T-helper 2 cell treated with Interferon-gamma antibody and Interleukin-4, amounts not matched to agents 100 ng/mL and 5 ng/mL, for 36 hours (primary cell): ENCODE data around the gene PTPRN2. TPM values are rescaled to one million over a fixed set of nuclear protein-coding genes. Genes with fewer than 3 reads are reported as not detected.

Experiments used
- intact Hi-C: fragments of 100-400 bp; cut with micrococcal nuclease; formaldehyde crosslinking; loops from one replicate; pipeline ENCODE4 v1.15.1; 2023
- total RNA-seq: library from RNA; stranded (reverse); gene quantifications from 2 replicates; pipeline ENCODE4 v1.2.3, GENCODE V29; 2022

Gene PTPRN2
- total RNA-seq, 1 donor from 2014 or later: 5.1 TPM

DNA sequence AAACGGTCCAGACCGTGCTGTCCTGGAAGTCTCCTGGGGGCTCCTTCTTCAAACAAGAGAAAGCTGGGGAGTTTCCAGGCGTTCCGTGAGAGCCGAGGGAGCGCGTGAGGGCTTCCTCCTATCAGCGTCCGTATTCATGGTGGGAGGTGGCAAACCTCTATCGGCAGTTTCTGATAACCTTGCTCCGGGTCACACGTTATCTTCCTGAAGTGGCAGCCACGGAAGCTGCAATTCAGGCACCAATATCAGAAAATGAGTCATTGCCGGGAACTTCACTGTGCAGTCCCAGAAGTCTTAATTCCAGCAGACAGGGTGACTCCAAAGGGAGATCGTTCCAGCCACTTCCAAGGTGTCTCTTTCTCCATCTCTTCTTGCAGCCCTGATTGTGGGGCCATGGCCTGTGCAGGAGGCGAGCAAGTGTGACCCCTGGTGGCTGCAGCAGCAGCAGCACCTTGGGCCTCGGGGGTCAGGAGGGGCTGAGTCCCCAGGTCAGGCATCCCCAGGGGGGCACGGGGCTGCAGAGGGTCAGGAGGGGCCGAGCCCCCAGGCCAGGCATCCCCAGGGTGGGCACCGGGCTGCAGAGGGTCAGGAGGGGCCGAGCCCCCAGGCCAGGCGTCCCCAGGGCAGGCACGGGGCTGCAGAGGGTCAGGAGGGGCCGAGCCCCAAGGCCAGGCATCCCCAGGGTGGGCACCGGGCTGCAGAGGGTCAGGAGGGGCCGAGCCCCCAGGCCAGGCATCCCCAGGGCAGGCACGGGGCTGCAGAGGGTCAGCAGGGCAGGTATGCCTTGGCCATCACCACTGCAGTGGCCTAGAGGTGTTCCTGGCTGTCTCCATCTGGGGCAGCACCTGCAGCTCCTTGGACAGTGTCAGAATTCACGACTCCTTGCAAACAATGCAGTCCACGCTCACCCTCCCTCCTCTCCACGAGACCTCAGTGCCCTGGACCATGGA, 712.1 kb downstream of the PTPRN2 start:
- intact Hi-C loops: loop anchor here (1.0 to 5.0 kb wide), 5 partner anchors 24 to 477 kb away; no protein-coding TSS in a partner anchor

- intact Hi-C loops: loop anchor here (1.0 to 5.0 kb wide), 5 partner anchors 24 to 477 kb away; no protein-coding TSS in a partner anchor
Observed at GRCh38 chr7:157874870-157875229, 712.8 kb downstream of the PTPRN2 start.

- intact Hi-C loops: loop anchor here (2.0 kb wide), 1 partner anchor 48 kb away; no protein-coding TSS in a partner anchor
Observed at GRCh38 chr7:157874208-157874816, 713.3 kb downstream of the PTPRN2 start.

GRCh38 chr7:157873664-157874063, 714.0 kb downstream of the PTPRN2 start:
- intact Hi-C loops: loop anchor here (2.0 kb wide), 1 partner anchor 47 kb away; no protein-coding TSS in a partner anchor

DNA sequence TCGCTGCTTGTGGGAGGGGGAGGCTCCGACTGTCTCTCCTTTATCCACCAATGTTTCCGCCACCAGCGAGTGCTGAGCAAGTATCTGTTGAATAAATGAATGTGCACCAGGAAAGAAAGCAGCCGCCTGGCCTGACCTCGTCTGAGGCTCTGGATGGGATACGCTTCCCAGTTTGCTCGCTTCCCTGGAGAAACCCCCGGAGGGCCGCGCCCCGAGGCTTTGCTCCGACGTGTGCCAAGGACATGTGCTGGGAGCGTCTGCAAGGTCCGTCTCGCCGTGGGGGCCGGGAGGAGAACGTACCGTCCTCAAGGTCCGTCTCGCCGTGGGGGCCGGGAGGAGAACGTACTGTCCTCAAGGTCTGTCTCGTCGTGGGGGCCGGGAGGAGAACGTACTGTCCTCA, 714.4 kb downstream of the PTPRN2 start:
- intact Hi-C loops: no loop called here

GRCh38 chr7:157872447-157872846, 715.2 kb downstream of the PTPRN2 start:
- intact Hi-C loops: no loop called here

GRCh38 chr7:157871681-157872080, 715.9 kb downstream of the PTPRN2 start:
- intact Hi-C loops: no loop called here

DNA sequence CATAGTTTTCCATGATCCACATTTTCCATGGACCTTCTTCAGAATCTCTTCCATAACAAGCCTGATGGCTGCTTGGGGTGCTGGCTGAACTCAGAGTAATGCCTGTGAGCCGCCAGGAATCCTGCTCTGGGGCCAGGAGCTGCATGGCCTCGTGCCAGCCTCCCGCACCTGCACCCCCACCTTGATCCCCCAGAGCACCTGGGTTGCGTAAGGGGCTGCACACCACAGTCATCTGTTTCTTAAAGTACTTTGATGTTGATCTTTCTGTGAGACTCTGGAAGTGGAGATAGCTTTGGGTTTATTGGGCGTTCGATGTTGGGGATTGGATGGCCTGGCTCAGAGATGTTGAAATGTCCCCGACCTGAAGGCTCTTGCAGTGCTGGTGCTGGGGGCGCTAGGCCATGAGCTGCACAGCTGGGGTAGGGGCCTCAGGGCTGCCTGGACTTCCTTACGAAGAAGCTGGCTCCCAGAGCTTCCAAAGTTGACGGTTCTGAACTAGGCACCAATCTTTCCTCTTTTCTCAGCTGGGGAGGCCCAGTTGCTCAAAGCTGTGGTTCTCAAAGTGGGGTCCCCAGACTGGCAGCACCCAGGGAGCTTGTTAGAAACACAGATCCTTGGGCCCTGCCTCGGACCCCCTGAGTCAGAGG, 716.9 kb downstream of the PTPRN2 start:
- intact Hi-C loops: no loop called here

DNA sequence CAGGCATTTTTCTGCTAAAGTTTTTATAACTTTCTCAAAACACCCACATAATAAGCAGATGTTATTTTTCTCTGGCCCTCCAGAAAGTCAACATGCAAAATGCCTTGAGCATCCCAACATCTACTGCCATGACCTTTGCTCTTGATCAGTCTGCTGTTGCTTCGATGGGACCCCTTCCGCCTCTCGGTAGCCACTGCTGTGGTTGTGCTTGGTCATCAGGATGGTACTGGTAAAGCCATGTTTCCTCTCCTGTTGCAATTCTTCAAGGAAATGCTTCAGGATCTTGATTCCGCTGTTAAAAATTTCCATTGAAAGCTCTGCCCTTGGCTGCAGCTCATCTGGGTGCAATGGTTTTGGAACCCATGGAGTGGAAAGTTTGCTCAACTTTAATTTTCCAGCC, 717.8 kb downstream of the PTPRN2 start:
- intact Hi-C loops: no loop called here

DNA sequence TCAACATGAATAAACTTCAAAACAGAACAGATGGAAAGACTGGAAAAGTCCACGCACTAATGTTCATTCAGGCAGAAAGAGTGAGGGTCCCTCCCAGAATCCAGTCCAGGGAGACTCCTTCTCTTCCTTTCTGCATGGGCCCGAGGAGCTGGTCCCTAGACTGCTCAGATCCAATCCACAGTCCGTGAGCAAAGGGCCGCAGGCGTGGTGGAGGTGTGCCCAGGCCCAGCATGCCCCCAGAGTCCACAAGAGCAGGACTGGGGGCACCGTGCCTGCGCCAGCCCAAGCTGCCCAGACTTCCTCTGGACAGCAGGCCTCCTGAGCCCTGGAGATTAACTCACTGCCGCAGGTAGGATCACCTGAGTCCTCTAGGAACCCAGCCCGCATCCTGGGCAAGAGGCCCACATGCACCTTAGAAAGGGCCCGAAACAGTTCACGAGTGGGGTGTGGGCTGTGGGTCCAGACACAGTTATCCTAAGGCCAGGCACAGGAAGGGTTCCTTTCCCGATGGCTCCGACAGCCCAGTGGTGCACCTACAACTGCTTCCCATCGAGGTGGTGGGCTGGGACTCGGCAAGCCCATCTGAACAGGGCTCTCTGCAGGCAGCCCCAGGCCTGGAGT, 719.8 kb downstream of the PTPRN2 start:
- intact Hi-C loops: no loop called here

GRCh38 chr7:157866336-157866924, 721.2 kb downstream of the PTPRN2 start:
- intact Hi-C loops: no loop called here

DNA sequence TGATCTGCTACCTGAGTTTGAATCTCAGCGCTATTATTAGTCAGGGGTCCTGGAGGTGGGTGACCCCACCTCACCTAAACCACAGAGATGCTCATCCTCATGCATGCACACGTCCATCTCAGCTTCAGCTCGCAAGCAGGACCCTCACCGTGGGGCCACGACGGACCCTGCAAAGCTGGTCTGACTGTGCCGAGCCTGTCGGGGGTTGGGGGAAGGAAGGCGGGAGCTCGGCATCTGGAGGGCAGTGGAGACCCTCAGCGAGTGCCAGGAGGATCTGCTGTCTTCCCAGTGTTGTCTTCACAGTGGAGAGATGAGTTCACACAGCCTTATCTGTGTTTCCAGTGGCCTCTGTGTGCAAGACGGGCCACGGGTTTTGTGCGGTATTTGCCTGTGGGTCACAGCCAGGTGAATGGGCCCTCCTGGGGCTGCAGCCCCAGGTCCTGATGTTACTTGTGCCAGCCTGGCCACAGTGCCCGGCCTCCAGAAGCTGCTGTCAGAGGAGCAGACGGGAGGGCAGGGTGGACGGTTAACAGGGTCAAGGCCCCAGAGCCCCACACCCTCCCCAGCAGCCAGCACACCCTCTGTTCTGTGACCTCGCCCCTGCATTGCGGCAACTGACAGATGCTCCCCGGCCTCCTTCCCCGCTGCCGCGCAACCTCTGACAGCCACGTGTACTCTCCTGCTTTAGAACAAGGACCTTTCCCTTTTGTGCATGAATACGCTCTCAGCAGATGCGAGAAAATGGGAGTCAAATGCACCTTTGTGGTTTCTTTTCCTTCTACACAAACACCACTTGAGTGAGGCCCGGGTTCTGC, 722.1 kb downstream of the PTPRN2 start:
- intact Hi-C loops: no loop called here

DNA sequence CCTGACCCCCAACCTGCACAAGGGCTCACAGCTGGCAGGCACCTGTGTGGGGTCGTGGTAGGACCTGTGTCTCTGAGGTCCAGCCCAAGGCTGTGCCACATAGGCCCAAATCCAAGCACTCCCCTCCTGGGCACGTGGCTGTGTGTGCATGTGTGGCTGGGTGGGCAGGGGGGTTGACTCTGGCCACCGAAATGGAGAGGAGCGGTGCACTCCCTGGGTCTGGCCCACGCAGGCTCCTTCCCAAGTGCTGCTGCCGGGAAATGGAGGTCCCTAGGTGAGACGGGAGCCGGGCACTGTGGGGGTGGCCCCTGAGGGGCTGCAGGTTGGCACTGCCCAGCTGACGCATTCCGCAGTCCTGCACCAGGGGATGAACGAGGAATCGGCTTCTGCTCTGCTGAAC, 722.7 kb downstream of the PTPRN2 start:
- intact Hi-C loops: no loop called here

GRCh38 chr7:157863906-157864810, 723.5 kb downstream of the PTPRN2 start:
- intact Hi-C loops: no loop called here

- intact Hi-C loops: no loop called here
Observed at GRCh38 chr7:157863176-157863575, 724.4 kb downstream of the PTPRN2 start.

DNA sequence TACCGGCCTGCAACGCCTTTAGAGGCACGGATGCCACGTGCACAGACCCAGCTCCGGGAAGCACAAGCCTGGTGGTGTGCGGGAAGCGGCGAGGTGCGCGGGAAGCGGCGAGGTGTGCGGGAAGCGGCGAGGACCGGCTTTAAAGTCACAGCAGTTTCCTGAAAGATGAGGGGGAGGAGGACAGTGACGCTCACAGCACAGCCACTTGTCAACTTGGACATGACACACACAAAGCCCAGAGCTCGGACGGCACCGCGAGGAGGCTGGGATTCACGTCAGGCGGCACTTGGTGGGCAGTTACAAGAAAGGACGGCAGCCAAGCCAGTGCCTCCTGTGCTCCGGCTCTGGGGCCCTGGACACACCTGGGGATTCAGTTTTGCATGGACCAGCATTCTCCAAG, 724.9 kb downstream of the PTPRN2 start:
- intact Hi-C loops: no loop called here

- intact Hi-C loops: no loop called here
Observed at GRCh38 chr7:157861551-157861950, 726.1 kb downstream of the PTPRN2 start.

GRCh38 chr7:157861031-157861491, 726.6 kb downstream of the PTPRN2 start:
- intact Hi-C loops: no loop called here

GRCh38 chr7:157860406-157860805, 727.2 kb downstream of the PTPRN2 start:
- intact Hi-C loops: no loop called here
